ENCODE measurements around the gene NUDT22.

DNA sequence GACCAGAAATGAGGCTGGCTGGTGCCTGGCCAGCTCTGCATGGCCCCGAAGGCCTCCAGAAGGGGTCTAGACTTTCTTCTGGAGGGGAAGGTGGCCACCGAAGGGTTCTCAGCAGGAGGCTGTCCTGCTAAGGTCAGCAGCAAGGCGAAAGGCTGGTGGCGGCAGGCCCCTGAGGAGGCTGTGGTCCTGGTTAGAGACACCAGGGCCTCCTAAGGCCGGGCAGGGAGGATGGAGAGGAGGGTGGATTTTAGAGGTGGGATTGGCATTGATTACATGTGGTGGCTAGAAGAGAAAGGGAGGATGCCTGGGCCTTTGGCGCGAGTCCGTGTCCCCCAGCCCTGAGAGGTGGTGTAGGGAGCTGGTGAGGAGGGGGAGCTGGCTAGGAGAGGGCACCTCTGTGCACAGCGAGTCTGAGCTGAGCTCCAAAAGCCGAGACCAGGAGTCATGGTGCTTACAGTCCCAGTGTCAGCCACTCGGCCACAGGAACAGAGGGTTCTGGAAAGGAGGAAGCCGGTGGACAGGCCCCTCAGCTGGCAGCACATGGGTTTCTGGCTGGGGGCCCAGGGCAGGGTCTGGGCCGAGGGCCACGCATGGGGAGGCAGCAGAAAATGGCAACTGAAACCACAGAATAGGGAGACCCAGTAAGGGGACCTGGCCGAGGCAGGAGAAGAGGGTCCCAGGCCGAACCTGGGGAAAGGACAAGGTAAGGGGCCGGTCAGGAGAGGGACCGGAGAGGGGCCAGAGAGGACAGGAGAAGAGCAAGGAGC lies 17.1 kb upstream of the NUDT22 start:
- TF ChIP-seq, protein P1, sequence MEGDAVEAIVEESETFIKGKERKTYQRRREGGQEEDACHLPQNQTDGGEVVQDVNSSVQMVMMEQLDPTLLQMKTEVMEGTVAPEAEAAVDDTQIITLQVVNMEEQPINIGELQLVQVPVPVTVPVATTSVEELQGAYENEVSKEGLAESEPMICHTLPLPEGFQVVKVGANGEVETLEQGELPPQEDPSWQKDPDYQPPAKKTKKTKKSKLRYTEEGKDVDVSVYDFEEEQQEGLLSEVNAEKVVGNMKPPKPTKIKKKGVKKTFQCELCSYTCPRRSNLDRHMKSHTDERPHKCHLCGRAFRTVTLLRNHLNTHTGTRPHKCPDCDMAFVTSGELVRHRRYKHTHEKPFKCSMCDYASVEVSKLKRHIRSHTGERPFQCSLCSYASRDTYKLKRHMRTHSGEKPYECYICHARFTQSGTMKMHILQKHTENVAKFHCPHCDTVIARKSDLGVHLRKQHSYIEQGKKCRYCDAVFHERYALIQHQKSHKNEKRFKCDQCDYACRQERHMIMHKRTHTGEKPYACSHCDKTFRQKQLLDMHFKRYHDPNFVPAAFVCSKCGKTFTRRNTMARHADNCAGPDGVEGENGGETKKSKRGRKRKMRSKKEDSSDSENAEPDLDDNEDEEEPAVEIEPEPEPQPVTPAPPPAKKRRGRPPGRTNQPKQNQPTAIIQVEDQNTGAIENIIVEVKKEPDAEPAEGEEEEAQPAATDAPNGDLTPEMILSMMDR (IDR thresholded peaks at IDR 0.05): no peak
- TF ChIP-seq EP300 (IDR thresholded peaks at IDR 0.05) (no peak), POLR2AphosphoS5 (IDR thresholded peaks at IDR 0.05) (no peak), POLR2A (IDR thresholded peaks at IDR 0.05) (no peak)
